Hair follicular keratinocyte (primary cell): ENCODE data around the gene TTL. TPM values are rescaled to one million over a fixed set of nuclear protein-coding genes. Genes with fewer than 3 reads are reported as not detected.

Experiments used
- total RNA-seq: library from RNA; depleted of rRNA; stranded (reverse); fragments of >200 nt; gene quantifications from 2 replicates; pipeline ENCODE4 v1.2.3, GENCODE V29; 2015

TTL gene
- total RNA-seq, result 35.7 and 38.7 TPM in 2 replicates

GRCh38 chr2:112481528-112482233, at the start of gene TTL:
Gene TTL, plus strand, starts transcription at chr2:112482156. Its CDS starts 189 bp downstream, at chr2:112482345.

GRCh38 chr2:112433480-112433879, 48.5 kb upstream of the TTL start, which contains the start of gene RGPD8:
Gene RGPD8, minus strand, starts transcription at chr2:112433645. Its CDS starts 192 bp downstream, at chr2:112433453.

GRCh38 chr2:112542123-112542983, 60.4 kb downstream of the TTL start, which contains the start of gene POLR1B:
Gene POLR1B, plus strand, starts transcription at chr2:112542465. Its CDS starts 30 bp downstream, at chr2:112542495.

GRCh38 chr2:112584134-112584890, 102.4 kb downstream of the TTL start, which contains the start of gene CHCHD5:
Gene CHCHD5, plus strand, starts transcription at chr2:112584609. Its CDS starts 39 bp downstream, at chr2:112584648.

Other genes starting within 250 kb of the TTL start
- gene ZC3H8, start 227.1 kb upstream of the TTL start, total RNA-seq, result 7.6 and 8.3 TPM in 2 replicates
- gene ZC3H6, start 206.6 kb upstream of the TTL start, total RNA-seq, result 1.1 and 2.4 TPM in 2 replicates
- gene RGPD8, start 48.5 kb upstream of the TTL start, total RNA-seq, result 3.2 and 3.6 TPM in 2 replicates
- gene POLR1B, start 60.3 kb downstream of the TTL start, total RNA-seq, result 13.4 and 19.6 TPM in 2 replicates
- gene CHCHD5, start 102.5 kb downstream of the TTL start, total RNA-seq, result 34.8 and 39.6 TPM in 2 replicates
- gene SLC20A1, start 163.8 kb downstream of the TTL start, total RNA-seq, result 87.7 and 102 TPM in 2 replicates
- gene NT5DC4, start 238.9 kb downstream of the TTL start, total RNA-seq, result not detected in 2 replicates